Upper lobe of left lung (tissue), 4 donors: ENCODE measurements around the gene HSD17B11.

Experiments
- EP300 ChIP-seq, 4 donors: sonication (generic); formaldehyde crosslinking; IDR thresholded peaks; one replicate each; pipeline ENCODE4 v1.5.1; 2017; ENCODE audit warnings: antibody characterized with exemption in 4 of 4, control low read depth in 2 of 4
- POLR2A ChIP-seq, 4 donors: fragments of 450-650 bp; IDR thresholded peaks; one replicate each; pipeline ENCODE4 v1.5.1; 2016 to 2017; ENCODE audit warnings: antibody characterized with exemption in 4 of 4, mild to moderate bottlenecking in 2 of 4
- POLR2AphosphoS5 ChIP-seq, 2 donors: sonication (generic); formaldehyde crosslinking; IDR thresholded peaks; one replicate each; pipeline ENCODE4 v1.5.1; 2017; ENCODE audit warnings: antibody characterized with exemption in 2 of 2
- TF ChIP-seq, protein P1 (sequence below), 6 experiments: fragments of 450-650 bp in 4 of 6; fragments of 200-600 bp in 2 of 6; sonication (generic) in 2 of 6; IDR thresholded peaks; one replicate each; pipeline ENCODE4 v1.5.1; 2016 to 2019; ENCODE audit warnings: antibody characterized with exemption in 6 of 6

DNA sequence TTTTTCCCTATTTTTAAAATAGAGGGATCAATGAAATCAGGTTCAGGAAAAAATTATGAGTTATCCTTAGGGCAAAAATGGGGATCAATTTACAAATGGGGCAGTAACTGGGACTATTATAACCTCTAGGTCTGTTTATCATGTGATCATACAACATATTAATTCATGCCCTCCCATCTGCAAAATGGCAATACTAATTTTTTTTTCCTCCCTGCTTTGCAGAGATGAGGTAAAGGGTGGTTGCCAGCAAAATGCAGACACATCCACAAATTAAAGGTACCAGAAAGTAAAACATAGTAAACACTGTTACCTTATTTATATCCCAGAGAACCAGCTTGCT, 467 bp downstream of the HSD17B11 start:
- TF ChIP-seq POLR2AphosphoS5 (IDR thresholded peaks at IDR 0.05) (no peak), POLR2A (IDR thresholded peaks at IDR 0.05) (no peak), EP300 (IDR thresholded peaks at IDR 0.05) (no peak)
- TF ChIP-seq, protein P1, sequence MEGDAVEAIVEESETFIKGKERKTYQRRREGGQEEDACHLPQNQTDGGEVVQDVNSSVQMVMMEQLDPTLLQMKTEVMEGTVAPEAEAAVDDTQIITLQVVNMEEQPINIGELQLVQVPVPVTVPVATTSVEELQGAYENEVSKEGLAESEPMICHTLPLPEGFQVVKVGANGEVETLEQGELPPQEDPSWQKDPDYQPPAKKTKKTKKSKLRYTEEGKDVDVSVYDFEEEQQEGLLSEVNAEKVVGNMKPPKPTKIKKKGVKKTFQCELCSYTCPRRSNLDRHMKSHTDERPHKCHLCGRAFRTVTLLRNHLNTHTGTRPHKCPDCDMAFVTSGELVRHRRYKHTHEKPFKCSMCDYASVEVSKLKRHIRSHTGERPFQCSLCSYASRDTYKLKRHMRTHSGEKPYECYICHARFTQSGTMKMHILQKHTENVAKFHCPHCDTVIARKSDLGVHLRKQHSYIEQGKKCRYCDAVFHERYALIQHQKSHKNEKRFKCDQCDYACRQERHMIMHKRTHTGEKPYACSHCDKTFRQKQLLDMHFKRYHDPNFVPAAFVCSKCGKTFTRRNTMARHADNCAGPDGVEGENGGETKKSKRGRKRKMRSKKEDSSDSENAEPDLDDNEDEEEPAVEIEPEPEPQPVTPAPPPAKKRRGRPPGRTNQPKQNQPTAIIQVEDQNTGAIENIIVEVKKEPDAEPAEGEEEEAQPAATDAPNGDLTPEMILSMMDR (IDR thresholded peaks at IDR 0.05), result no peak
